Measurements from ENCODE around the gene MTMR10.

Gene MTMR10

DNA sequence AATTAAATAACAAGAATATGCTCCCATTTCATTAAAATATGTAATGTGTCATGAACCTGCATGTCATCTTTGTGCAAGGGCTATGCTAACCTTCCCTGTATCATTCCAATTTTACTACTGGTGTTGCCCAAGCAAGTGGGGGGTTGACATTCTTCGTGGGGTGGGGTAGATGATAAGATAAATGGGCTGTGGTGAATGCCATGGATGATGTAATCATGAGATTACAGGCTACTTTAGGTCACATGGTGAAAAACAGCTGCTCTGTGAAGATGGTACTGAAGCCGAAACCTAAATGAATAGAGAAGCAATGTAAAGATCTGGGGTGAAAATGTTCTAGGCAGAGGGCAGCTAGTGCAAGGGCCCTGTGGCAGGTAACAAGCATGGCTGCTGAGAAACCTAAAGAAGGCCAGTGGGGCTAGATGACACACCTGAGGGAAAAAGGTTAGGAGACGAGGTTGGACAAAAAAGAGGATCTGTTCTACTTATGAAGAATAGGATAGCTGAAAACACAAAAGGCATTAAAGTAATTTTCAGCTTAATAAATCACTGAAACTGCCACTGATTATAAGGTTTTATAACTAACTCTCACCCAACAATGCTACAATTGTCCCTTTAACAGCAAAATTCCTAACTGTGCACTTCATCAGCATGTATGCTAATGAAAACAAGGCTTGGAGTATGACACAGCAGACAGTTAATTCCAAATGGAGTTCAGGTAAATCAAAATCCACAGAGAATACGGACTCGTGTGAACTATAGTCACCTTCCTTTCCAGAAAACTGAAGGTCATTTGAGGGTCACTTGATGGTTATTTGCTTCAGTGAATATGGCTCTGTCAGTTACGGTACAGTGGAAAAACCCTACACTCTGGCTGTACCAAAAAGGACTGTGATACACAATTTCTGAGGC is 35.0 kb downstream of the MTMR10 start:
- DNase-seq: peak; percentile 62

DNA sequence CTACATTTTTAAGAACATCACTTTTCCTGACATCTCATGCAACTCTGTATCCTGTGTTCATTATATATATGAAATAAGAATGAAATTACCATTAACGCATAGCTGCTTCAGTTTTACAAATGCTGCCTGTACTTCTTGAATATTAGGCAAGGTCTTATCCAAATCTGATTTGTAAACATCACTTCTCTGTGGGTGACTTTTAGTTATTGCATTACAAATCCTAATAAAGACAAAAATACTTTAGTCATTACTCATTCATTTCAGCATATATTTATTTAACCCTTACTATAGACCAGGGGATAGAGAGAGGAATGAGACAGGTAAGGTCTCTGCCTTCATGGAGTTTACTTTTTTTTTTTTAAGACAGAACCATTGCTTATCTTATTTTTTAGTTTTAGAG is 36.8 kb downstream of the MTMR10 start:
- no peak for DNase-seq

DNA sequence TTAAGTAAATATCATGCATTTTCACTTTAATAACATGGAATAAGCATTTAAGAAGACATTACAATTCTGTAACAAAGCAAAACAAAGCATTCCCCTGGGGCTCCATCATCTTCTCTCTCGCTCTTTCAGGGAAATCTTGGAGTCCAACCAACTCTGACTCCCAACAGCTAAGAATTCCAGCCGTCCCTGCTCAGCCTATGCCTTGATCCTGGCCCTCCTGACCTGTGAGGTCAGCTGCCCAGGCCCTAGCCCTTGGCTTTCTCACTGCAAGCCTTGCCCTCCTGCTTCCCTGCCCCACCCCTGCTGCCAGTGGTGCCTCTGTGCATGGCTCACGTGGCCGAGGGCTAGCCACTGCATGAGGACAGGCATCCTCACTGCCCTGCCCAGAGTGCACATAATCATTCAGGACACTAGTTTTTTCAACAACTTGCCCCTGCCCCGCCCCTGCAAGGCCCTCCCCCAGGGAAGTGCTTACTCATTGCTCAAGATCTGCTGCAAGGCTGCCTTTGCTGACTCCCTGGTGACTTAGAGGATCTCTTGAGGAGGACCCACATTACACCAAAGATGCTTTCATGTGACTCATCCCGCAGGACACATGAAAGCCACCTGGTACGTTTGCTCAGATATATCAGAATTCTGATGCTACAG is 37.6 kb downstream of the MTMR10 start:
- peak; percentile 70 for DNase-seq

DNA sequence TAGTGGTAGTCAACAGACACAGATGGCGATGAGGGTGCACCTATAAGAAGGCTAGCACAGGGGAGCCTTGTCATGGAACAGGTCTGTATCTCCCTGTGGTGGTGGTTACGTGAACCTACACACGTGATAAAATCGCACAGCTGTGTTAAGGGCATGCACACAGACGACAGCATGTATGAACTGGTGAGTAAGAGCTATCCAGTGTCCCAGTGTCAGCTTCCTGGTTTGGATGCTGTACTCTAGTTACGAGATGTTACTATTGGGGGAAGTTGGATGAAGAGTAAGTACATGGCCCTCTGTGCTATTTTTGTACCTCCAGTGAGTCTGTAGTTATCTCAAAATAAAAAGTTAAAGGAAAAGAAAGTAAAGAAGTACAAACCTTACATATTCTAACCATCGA is 38.2 kb downstream of the MTMR10 start:
- DNase-seq: no peak

DNA sequence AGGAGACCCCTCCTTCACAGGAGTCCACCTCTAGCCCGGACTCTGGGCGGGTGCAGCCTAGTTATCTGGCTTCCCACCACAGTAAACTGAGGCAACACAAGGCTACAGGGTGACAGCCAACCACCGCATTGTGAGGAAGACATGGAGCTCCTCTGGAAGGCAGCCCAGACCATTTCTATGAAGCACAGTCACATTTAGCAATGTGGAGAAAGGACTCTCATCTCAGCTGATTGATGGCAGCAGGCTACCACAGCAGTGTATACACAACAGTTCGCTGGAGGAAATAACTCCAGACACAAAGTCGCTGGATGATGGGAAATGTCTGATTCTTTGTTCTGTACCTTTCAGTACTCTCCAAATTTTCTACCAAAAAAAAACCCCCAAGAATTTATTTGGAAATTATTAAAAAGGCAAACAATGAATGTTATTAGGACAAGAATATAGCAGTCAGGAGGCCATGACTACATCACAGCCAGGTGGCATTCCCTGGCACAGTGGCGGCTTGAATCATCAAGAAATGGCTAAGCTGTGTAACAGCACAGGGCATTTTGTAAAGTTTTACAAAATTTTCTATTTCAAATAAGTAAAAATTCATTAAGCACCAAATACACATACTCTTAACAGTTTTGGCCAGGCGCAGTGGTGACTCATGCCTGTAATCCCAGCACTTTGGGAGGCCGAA is 47.6 kb downstream of the MTMR10 start:
- DNase-seq: no peak

DNA sequence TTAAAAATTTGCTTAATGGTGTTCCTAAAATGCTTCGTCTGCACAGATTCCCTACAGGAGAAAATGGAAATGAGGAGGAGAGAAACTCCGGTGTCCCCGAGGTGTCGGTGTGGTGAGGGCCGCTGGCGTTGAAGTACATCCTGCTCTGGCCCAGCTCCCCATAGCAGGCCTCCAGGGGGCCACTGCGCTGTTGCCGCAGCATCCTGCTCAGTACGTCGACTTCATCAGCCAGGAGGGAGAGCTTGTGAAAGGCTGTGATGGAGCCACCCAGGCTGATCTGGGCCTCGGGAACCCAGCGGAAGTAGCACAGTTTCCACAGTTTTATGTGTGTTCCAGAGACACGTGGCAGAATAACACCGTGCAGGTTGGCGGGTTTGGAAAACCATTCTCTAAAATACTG is 49.9 kb downstream of the MTMR10 start:
- no peak for DNase-seq

DNA sequence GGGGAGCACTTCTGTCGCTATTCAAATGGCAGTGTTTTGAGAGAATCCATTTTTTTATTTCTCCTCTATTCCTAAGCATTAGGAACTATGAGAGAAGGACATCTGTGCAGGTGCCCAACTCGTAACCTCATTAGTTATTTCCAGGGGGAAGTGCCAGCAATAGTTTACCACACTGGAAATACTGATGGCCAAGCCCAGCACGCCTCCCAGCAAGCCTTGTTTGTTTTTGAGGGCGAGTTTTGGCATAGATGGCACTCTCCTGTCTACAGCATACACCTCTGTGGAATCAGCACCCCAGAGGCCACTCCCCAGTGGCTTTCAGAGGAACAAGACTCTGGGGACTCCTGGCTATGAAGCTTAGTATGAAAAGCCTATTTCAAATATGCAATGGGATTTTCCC is 51.1 kb downstream of the MTMR10 start:
- no peak for DNase-seq

DNA sequence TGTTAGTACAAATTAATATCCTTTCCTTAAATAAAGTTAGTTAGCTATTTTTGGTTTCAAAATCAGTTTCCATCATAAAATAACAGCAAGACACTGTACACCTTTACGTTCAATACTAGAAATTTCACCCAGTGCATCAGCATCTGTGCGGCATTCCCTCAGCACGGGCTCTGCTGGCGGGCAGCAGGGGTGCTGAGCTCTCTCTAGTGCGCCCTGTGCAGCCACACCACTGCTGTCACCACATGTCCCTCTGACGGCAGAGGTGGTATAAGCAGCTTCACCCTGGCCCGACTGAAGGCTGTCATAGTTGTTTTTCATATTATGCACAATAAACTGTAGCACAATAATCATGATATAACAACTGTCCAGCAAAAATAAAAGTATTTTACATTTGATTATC is 52.3 kb downstream of the MTMR10 start:
- no peak for DNase-seq

DNA sequence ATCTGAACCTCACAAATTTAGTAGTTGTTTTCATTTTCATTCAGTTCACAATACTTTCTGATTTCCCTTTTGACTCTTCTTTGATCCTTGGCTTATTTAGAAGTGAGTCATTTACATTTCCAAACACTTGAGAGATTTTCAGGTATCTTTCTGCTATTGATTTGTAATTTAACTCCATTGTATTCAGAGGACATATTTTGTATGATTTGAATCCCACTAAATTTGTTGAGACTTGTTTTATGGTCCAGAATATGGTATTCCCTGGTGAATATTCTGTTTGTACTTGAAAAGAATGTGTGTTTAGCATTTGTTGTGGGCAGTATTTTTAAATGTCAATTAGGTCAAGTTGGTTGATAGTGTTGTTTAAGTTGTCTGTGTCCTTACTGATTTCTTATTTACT is 58.1 kb downstream of the MTMR10 start:
- DNase-seq: no peak

DNA sequence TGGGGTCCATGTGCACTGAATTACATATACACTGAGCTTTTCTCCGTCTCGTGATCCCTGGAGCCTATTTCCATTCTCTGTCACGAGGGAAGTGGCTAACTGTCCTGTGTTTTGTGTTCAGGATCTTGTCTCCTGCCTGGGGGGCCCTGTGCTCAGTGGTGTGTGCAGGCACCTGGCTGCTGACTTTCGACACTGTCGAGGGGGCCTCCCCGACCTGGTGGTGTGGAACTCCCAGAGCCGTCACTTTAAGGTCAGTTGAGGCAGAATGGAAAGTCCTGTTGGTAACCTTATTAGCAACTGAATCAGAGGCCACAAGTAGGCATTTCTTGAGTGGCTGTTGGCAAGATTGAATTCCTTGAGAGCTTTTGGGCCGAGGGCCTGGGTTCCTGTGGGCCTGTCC is 61.0 kb downstream of the MTMR10 start:
- DNase-seq: no peak

DNA sequence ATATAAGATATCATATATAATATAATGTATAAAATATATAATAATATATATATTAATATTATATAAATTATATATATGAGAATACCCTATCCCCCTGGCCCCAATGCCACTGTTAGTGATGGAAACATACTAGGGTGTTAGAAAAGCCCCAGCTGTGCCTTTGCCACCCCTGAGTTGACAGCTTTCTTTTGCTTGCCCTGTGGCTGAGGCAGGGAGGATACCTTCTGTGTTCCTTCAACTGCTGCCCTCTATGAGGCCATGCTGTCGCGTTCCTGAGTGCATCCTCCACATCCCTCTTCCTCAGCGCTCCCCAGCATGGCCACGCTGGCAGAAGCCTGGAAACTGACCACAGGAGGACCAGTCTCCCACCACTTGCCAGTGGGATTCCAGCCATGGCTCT is 61.4 kb downstream of the MTMR10 start:
- DNase-seq: no peak

DNA sequence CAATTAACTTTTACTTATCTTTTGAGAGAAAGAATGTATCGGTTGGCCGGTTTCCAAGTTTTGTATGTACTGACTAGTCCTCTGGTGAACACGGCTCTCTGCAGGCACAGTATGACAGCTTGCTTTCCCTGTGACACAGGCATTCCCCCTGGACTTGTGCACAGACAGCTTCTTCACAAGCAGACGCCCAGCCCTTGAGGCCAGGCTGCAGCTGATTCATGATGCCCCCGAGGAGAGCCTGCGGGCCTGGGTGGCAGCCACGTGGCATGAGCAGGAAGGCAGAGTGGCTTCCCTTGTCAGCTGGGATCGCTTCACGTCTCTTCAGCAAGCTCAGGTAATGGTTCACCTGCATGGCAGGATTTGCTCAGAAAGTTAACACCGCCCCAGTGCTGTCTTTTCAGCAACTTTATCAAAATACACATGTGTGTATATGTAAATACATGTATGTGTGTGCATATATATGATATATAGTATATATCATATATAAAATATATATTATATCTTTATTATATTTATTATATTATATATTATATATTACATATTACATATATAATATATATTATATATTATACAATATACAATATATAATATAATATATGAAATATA is 62.3 kb downstream of the MTMR10 start:
- DNase-seq: peak; percentile 24

DNA sequence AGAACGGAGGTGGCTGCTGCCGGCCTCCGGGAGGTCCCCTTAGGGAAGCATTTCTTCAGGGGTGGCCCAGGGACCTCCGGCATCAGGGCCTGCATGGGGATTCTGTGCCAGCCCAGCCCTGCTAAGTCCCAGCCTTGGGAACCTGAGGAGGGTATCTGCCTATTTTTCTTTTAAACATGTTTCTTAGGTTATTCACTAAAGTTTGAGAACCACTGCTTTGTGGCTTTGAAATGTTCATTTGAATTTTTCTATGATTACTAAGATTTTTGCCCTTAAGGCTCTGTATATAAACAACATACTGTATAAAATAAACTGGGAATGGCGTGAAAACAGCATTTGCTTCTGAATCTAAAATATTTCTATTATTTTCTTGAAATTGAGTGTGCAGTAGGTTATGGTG is 63.4 kb downstream of the MTMR10 start:
- no peak for DNase-seq

DNA sequence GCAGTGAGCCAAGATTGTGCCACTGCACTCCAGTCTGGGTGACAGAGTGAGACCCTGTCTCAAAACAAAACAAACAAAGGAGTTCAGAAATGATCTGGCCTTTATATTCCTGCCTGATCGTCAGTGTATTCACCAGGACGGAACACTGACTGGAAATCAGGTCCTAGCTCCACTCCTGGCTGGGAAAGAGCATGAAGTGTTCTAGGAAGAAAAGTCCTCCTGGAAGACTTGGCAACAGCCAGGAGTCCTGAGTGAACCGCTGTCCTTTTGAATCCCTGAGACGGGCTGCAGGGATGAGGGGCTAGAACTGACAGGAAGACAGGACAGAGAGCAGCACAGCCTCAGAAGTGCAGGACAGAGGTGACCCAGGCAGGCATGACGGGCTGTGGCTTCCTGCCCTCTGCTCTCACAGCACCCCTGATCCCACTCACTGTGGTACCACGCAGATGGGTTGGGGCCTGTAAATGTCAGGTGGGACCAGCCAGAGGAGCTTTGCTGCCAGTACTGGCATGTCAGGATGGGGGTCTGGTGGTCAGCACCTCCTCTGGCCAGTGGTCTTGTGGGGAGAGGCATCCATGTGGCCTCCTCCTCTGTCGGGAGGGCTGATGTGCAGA is 64.2 kb downstream of the MTMR10 start:
- no peak for DNase-seq

DNA sequence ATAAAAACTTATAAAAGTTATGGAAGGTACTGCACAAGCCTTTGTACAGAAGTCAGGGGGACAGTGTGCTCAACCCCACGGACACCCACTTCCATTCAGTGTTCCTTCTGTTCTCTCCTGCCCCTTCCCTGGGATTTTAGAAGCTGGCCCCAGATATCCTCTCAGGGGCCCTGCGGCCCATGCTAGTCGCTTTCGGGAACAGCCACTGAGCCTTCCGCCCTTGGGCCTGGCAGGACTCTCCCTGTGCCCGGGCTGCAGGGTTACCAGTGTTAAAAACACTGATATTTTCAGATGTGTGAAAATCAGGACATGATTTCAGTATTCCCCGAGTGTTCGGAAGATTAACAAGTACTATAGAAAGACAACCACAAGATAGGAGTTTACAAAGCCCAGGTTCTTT is 65.3 kb downstream of the MTMR10 start:
- no peak for DNase-seq

DNA sequence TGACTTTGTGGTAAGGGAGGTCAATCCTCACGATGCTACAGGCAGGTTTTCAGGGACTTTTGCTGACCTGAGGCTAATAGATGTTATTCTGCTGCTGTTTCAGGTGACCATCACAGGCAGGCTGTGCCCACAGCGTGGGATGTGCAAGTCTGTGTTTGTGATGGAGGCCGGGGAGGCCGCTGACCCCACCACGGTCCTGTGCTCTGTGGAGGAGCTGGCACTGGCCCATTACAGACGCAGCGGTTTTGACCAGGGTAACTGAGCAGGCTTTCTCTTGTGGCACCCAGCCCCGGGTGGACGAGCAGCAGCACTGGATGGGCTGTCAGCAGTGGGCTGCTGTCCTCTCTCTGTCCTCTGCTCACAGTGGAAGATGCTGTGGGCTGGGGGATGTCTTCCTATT is 65.7 kb downstream of the MTMR10 start:
- DNase-seq: no peak

DNA sequence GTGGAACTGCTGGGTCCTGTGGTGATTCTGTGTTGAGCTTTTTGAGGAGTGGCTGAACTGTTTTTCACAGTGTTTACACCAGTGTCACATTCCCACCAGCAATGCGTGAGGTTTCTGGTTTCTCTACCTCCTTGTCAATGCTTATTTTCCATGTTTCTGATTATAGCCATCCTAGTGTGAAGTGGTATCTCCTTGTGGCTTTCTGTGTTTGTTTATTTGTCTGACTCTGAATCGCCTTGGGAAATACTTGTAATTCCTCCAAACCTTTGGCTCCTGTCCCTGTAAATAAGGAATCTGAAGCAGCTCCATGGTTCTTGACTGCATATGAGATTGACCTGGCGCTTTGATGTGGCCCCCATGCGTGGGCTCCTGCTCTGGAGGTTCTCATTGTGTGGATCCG is 67.1 kb downstream of the MTMR10 start:
- no peak for DNase-seq

DNA sequence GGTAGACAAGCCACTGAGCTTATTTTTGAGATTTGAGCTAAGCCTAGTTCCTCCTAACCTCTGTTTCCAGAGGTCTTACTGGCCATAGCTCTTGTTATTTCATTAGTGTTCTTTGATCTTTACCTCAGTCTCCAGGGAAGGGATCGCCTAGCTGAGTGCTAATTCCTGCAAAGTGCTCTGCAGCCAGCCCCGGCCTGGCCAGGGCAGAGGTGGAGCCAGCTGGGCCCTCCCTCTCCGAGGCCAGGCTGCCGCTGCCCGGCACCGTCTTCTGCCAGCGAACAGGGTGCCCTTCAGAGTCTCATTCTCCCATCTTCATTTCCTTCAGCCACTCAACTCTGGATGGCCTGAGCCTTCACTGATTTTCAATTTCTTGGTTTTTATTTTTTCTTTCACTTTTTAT is 68.0 kb downstream of the MTMR10 start:
- DNase-seq: no peak

DNA sequence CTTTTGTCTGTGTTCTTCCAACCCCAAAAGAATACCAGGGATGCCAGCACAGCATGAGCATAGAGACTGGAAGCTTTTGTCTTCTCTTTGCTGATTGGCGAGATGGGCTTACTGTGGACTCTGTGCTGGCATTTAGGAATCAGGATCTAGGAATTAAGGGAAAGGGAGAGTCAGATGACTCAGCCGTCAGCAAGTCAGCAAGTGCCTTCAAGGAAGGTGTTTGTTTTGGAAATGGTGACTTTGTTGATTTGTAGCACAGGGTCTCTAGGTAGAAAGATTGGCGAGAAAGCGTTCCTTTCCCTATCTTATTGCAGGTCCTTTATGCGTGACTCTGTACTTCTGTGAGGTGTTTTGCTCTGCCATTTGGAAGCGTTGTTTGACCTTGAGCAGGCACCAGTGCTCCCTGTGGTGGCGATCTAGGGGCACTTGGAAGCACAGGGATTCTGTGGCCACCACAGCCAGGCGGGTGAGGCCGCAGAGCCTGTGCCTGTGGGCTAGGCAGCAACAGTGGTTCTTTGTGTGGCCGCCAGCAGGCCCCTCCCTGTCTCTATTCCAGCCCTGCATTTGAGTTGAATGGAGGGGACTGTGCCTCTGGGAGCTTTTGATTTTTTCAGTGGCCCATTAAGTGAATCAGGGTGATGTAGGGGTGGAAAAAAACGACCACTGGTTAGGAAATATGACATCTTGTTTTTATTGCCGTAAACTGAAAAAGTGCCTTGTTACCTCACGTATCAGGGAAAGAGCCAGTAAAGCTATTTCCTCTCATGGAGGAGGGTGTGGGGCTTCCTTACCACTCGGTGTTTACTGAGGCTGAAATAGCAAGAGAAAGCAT is 68.7 kb downstream of the MTMR10 start:
- no peak for DNase-seq

DNA sequence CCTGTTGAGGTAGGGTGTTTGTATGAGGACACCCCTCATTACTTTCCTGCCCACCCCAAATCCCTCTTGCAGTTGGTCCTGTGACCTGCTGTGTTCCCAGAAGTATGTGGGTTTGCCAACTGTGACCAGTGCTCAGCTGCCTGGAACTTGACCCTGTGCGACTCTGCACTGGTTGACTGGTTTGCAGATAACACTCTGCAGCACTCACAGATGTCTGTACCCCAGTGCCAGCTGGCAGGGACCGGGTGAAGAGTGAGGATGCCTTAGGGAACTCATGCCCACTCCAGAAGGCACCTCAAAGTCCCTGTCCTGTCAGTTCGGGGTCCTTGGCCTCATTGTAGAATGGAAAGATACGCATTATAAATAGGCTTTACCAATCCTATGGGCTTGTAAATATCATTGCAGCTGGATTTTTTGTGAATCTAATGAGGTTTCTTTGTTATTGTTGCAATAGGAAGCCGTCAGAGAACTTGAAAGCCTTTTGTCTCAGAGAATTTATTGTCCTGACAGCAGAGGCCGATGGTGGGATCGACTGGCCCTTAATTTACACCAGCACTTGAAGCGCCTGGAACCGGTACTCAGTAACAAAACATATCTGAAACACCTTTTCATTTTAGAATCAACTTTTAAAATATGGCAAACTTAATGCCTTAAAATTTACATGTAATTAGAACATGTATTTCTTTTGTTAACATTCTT is 69.5 kb downstream of the MTMR10 start:
- no peak for DNase-seq

DNA sequence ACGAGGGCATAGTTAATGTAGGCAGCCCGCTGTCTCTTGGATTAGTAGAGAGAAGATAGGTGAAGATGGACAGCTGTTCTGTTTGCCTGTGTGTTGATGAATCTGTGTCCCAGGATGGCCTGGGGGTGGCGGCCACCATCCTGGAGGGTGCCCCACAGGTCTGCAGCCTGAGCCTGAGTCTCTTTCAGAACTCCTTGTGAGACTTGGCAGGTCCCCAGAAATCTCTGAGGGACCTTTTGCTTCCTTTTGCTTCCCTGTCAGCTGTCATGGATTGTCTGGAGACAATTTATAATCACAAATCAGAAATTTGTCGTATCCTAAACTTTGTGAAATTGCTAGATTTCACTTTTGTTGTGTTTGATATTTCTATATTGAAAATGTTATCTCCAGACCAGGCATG is 70.3 kb downstream of the MTMR10 start:
- no peak for DNase-seq

Data from hematopoietic multipotent progenitor cell treated with erythropoietin and hydrocortisone succinate and interleukin-3 and kit ligand, for 6 days (in vitro differentiated cells).